Fibroblast of pulmonary artery (primary cell): ENCODE data around the gene ATRIP.
"Not testable (repeated sequence)": the region's sequence is repeated elsewhere in the genome, so short reads cannot be mapped to it uniquely, and the experiment has no call there.

Experiments used
- DNase-seq: peaks from one replicate; pipeline ENCODE4 v3.0.0-alpha.2; 2010; ENCODE audit warnings: low read depth
- H3K4me3 ChIP-seq: replicated peaks from 2 replicates; pipeline ENCODE4 v1.5.1; 2011; ENCODE audit warnings: low read depth, mild to moderate bottlenecking, control low read depth, low read length, moderate library complexity
- CTCF ChIP-seq: IDR thresholded peaks from 2 replicates; pipeline ENCODE4 v1.5.1; 2011; ENCODE audit warnings: mild to moderate bottlenecking, control low read depth, low read length, inconsistent platforms; ENCODE audit errors: missing control alignments

ATRIP gene

DNA sequence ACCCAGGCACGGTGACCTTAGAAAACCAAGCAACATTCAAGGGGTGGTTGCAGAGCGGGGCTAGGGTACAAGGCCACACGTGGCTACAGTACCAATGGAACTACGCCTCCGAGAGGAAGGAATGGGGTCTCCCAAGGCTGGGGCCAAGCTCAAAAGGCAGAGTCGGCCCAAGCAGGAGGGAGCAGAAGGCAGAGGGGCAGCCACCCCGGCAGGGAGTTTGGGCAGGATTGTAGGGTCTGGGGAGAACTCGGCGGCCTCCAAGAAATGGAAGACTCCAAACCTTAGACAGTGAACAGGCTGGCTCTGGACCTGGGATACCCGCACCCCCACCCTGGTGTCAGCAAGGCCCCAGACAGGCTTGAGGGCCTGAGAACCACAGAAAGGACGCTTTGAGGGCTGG is 28.7 kb downstream of the ATRIP start:
- DNase-seq: no peak
- no peak for TF ChIP-seq CTCF
- H3K4me3 ChIP-seq: no peak overlapping the region

DNA sequence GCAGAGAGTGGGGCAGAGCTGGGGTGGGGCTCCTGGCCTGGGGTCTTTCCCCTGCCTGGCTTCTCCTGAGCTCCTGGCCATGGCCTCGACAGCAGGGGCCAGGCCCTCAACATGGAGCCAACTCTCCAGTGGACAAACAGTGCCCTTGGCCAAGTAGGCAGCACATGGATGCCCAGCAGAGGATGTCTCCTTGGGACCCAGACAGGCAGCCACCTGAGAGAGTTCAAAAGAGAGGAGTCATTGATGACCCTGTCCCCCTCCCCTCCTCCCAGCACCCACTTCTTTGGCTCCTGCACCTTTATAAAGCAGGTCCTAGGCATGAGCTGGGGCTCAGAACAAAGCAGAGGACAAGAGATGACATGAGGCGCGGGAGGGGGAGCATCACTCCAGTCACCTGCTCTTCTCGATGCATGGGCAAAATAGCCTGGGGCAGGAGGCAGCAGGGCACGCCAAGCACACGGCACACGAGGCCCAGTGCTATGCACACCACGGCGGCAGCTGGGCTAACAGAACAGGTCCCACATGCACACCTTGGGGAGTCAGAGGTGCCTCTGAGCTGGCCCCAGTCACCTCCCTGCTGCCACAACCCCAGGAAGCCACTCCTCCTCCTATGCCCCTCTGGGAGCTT is 30.0 kb downstream of the ATRIP start:
- DNase-seq: no peak
- no peak for TF ChIP-seq CTCF
- no peak overlapping the region for H3K4me3 ChIP-seq

DNA sequence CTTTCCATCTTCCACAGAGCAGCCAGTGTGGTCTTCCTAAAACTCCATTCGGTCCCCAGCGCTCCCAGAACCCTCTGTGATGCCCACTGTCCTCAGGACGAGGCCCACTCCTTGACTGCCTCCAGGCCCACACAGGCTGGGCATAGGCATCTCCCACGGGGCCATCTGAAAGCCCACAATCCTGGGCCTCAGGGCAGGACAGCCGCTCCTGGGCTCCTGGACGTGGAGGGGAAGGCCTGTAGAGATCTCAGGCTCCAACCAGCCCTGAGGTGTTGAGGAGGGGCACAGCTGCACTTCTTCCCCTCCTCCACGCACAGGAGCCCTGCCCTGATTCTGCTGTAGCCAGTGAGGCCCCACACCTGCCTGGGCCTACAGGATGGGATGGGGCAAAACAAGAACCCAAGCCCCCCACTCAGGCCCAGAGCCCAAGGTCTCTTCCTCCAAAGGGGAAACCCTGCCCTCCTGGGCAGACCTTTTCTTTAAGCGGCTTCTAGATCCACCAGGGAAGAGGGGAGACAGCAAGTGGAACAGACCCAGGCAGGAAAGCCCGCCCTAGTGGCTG is 31.5 kb downstream of the ATRIP start:
- H3K4me3 ChIP-seq: no peak overlapping the region

DNA sequence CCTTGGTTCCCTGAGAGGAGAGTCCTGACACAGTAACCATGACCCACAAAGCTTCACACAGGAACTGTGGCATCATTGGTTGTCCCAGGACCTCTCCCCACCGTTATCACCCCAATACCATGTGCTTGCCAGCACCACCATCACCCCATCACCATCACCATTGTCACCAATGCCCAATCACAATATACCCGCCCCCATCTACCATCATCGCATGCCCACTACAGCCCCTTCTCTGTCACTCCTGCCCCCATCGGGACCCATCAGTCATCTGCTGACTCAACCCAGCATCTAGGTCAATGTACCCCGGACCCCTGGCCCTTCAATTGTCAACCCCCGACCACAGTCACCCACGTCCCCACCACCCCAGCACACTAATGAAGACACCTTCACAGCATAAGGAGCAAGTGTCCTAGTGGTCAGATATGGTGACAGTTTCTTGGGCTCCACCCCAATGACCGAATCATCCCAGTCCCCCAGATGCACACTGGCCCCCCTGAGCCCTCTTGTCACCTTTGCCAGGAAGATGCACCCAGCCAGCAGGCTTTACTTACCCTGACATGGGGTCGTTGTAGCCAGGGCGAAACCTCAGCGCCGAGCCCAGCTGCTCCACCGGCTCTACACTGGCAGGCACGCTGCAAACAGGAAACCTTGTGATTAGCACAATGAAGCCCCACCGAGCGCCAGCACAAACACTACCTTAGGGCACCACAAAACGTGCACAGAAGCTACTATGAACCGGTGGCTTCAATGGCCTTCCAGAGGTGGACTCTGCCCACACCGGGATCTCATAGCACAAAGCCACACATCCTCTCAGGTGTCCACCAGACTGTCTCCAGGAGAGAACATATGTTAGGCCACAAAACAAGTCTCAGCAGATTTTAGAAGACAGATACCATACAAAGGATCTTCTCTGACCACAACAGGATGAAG is 32.4 kb downstream of the ATRIP start:
- TF ChIP-seq CTCF: no peak
- H3K4me3 ChIP-seq: no peak overlapping the region
- no peak for DNase-seq

More for the DNA sequence above, 31.5 kb downstream of the ATRIP start:
- DNase-seq: no peak
- TF ChIP-seq CTCF: no peak

- not testable (repeated sequence) for DNase-seq, H3K4me3 ChIP-seq
These were observed 34.4 kb downstream of the ATRIP start for GRCh38 chr3:48480891-48481290.

DNA sequence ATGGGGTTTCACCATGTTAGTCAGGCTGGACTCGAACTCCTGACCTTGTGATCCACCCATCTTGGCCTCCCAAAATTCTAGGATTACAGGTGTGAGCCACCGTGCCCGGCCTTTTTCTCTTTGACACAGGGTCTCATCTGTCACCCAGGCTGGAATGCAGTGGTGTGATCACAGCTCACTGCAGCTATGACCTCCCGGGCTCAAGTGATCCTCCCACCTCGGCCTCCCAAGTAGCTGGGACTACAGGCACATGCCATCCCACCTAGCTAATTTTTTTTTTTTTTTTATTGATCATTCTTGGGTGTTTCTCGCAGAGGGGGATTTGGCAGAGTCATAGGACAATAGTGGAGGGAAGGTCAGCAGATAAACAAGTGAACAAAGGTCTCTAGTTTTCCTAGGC is 36.3 kb downstream of the ATRIP start:
- not testable (repeated sequence) for H3K4me3 ChIP-seq, DNase-seq

DNA sequence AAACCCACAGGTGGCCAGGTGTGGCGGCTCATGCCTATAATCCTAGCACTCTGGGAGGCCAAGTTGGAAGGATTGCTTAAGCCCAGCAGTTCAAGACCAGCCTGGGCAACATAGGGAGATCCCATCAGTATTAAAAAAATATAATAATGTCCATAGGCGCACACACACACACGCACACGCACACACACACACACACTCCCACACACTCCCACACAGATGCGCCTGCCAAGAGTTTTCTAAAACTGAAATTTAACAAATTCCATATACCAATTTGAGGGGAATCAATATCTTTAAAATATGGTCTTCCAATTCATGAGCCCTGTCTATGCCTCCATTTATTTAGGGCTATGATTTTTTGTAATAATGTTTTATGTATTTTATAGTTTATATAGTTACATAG is 40.4 kb downstream of the ATRIP start:
- DNase-seq: no peak
- TF ChIP-seq CTCF: no peak
- no peak overlapping the region for H3K4me3 ChIP-seq
